ENCODE measurements around the gene POLR2J.
A peak's percentile ranks its signal among the peaks of the same experiment; 100 is the strongest.

POLR2J gene

DNA sequence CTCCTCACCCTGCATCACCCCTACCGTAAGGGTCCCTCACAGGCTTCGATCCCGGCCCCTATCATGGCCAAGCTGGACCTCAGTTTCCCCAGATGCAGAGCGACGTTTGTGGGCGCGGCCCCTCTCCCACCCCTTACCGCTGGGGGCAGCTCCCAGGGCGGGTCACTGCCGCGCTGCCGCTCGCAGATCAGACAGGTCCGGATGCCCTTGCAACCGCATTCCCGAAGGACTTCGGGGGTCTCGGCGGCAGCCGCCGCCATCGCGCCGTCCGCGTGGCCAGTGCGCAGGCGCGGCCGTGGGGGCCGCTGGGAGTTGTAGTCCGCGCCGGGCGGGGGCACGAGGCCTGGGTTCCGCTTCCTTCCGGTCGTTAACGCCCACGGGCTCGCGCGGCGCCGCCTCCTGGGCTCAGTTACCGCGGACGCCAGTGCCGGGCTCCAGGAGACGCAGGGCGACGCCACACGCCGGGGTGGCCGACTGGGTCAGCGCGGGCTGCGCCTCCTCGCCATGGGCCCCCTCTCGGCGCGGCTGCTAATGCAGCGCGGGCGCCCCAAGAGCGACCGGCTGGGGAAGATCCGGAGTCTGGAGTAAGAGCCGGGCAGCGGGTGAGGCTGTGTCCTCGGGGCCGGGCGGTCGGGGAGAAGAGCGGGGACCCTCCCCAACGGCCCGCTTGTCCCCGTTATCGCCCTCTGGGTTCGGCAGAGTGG is 14.0 kb downstream of the POLR2J start, which contains the start of the genes ALKBH4 and LRWD1 (continued):
- TF ChIP-seq, protein P1, sequence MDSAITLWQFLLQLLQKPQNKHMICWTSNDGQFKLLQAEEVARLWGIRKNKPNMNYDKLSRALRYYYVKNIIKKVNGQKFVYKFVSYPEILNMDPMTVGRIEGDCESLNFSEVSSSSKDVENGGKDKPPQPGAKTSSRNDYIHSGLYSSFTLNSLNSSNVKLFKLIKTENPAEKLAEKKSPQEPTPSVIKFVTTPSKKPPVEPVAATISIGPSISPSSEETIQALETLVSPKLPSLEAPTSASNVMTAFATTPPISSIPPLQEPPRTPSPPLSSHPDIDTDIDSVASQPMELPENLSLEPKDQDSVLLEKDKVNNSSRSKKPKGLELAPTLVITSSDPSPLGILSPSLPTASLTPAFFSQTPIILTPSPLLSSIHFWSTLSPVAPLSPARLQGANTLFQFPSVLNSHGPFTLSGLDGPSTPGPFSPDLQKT (IDR thresholded peaks at IDR 0.05; ENCODE audit: borderline replicate concordance, low read depth, low read length): no peak; the same call in 1 of the 2 replicates
- no peak for TF ChIP-seq HOXD13 (CRISPR knock-in tag; IDR thresholded peaks at IDR 0.05; ENCODE audit: borderline replicate concordance)
- no peak for TF ChIP-seq ZNF670 (tag by site-specific recombination; IDR thresholded peaks at IDR 0.05; ENCODE audit: low read depth)
- TF ChIP-seq ZNF423 (tag by site-specific recombination; IDR thresholded peaks at IDR 0.05): no peak
- peak; percentile 60 for TF ChIP-seq EGR2 (tag by site-specific recombination; IDR thresholded peaks at IDR 0.05; ENCODE audit: low read depth)
- TF ChIP-seq ZNF239 (tag by site-specific recombination; IDR thresholded peaks at IDR 0.05): no peak
- no peak for TF ChIP-seq ZNF211 (tag by site-specific recombination; IDR thresholded peaks at IDR 0.05; ENCODE audit: low read depth)
- no peak for TF ChIP-seq TCF7L2 (IDR thresholded peaks at IDR 0.05; ENCODE audit: borderline replicate concordance, low read depth, low read length)
- 0 out of 2 replicates have a peak, but pooled peaks have one; percentile 43 for TF ChIP-seq SP7 (tag by site-specific recombination; IDR thresholded peaks at IDR 0.05)
- TF ChIP-seq ZXDB (tag by site-specific recombination; IDR thresholded peaks at IDR 0.05): peak; percentile 73
- TF ChIP-seq, protein P2, sequence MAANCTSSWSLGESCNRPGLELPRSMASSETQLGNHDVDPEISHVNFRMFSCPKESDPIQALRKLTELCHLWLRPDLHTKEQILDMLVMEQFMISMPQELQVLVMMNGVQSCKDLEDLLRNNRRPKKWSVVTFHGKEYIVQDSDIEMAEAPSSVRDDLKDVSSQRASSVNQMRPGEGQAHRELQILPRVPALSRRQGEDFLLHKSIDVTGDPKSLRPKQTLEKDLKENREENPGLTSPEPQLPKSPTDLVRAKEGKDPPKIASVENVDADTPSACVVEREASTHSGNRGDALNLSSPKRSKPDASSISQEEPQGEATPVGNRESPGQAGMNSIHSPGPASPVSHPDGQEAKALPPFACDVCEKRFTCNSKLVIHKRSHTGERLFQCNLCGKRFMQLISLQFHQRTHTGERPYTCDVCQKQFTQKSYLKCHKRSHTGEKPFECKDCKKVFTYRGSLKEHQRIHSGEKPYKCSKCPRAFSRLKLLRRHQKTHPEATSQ (tag by site-specific recombination; IDR thresholded peaks at IDR 0.05): no peak
- no peak for TF ChIP-seq ZNF585B (tag by site-specific recombination; IDR thresholded peaks at IDR 0.05)
- no peak for TF ChIP-seq ZNF792 (tag by site-specific recombination; IDR thresholded peaks at IDR 0.05)
- TF ChIP-seq ZNF155 (tag by site-specific recombination; IDR thresholded peaks at IDR 0.05): no peak
- TF ChIP-seq MYNN (tag by site-specific recombination; IDR thresholded peaks at IDR 0.05; ENCODE audit: borderline replicate concordance): 0 out of 2 replicates have a peak, but pooled peaks have one; percentile 32
- TF ChIP-seq ZFHX2 (tag by site-specific recombination; conservative IDR thresholded peaks at IDR 0.05): peak; percentile 91
- TF ChIP-seq ZNF658 (tag by site-specific recombination; IDR thresholded peaks at IDR 0.05): no peak
- TF ChIP-seq ZNF112 (tag by site-specific recombination; IDR thresholded peaks at IDR 0.05): no peak
- TF ChIP-seq GLI2 (tag by site-specific recombination; IDR thresholded peaks at IDR 0.05; ENCODE audit: borderline replicate concordance, low read depth): no peak
- no peak for TF ChIP-seq ZFP37 (tag by site-specific recombination; IDR thresholded peaks at IDR 0.05)
- no peak for TF ChIP-seq ZNF521 (tag by site-specific recombination; IDR thresholded peaks at IDR 0.05)
- TF ChIP-seq ZNF121 (tag by site-specific recombination; IDR thresholded peaks at IDR 0.05): no peak
- no peak for TF ChIP-seq ZNF837 (tag by site-specific recombination; IDR thresholded peaks at IDR 0.05)
- no peak for TF ChIP-seq ZNF404 (tag by site-specific recombination; IDR thresholded peaks at IDR 0.05)
- TF ChIP-seq ZNF37A (tag by site-specific recombination; IDR thresholded peaks at IDR 0.05): no peak
- TF ChIP-seq ZNF114 (tag by site-specific recombination; IDR thresholded peaks at IDR 0.05): no peak
- no peak for TF ChIP-seq BCL11A (tag by site-specific recombination; IDR thresholded peaks at IDR 0.05; ENCODE audit: low read depth)
- TF ChIP-seq ZFP41 (tag by site-specific recombination; IDR thresholded peaks at IDR 0.05; ENCODE audit: borderline replicate concordance): no peak
- no peak for TF ChIP-seq ZNF202 (tag by site-specific recombination; IDR thresholded peaks at IDR 0.05; ENCODE audit: borderline replicate concordance)
- TF ChIP-seq, protein P3, sequence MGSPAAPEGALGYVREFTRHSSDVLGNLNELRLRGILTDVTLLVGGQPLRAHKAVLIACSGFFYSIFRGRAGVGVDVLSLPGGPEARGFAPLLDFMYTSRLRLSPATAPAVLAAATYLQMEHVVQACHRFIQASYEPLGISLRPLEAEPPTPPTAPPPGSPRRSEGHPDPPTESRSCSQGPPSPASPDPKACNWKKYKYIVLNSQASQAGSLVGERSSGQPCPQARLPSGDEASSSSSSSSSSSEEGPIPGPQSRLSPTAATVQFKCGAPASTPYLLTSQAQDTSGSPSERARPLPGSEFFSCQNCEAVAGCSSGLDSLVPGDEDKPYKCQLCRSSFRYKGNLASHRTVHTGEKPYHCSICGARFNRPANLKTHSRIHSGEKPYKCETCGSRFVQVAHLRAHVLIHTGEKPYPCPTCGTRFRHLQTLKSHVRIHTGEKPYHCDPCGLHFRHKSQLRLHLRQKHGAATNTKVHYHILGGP (tag by site-specific recombination; IDR thresholded peaks at IDR 0.05): no peak
- TF ChIP-seq ZNF473 (tag by site-specific recombination; IDR thresholded peaks at IDR 0.05): no peak
- TF ChIP-seq ZNF529 (tag by site-specific recombination; IDR thresholded peaks at IDR 0.05; ENCODE audit: insufficient replicate concordance): no peak
- peak; percentile 72 for TF ChIP-seq SP2 (tag by site-specific recombination; IDR thresholded peaks at IDR 0.05)
- peak; percentile 79; the same call in 1 of the 2 replicates for TF ChIP-seq ZBTB20 (tag by site-specific recombination; IDR thresholded peaks at IDR 0.05)
- peak; percentile 86 for TF ChIP-seq YY2 (tag by site-specific recombination; IDR thresholded peaks at IDR 0.05)

Data from HEK293 (cell line).